Lung (tissue), 12 donors: ENCODE results near the gene FOXP1. TPM values are rescaled to one million over a fixed set of nuclear protein-coding genes. Genes with fewer than 3 reads are reported as not detected.

Source experiments
- ATAC-seq: fragments of 200-7000 bp; cut with Tn5 transposase; one replicate; pipeline ENCODE4 v1.9.1; 2020; ENCODE audit warnings: moderate number of reproducible peaks; ENCODE audit not compliant: insufficient read depth, low FRiP score
- DNase-seq, 3 donors: peaks; one replicate each; pipeline ENCODE4 v3.0.0-alpha.2; 2013 to 2017
- H3K27ac ChIP-seq, 2 donors: one replicate each; pipeline ENCODE4 v1.5.1; 2013; ENCODE audit warnings: mild to moderate bottlenecking in 2 of 2, moderate library complexity in 2 of 2, control low read depth in 1 of 2, inconsistent platforms in 1 of 2, low read depth in 1 of 2, low read length in 1 of 2
- H3K27me3 ChIP-seq, 3 donors: one replicate each; pipeline ENCODE4 v1.5.1; 2013; ENCODE audit warnings: low read length in 2 of 3; ENCODE audit not compliant: control insufficient read depth in 3 of 3, insufficient read depth in 3 of 3
- H3K36me3 ChIP-seq, 4 donors: one replicate each; pipeline ENCODE4 v1.5.1; 2013; ENCODE audit warnings: low read length in 4 of 4, mild to moderate bottlenecking in 1 of 4, moderate library complexity in 1 of 4; ENCODE audit not compliant: control insufficient read depth in 4 of 4, insufficient read depth in 4 of 4
- H3K4me1 ChIP-seq, 5 donors: one replicate each; pipeline ENCODE4 v1.5.1; 2013; ENCODE audit warnings: low read length in 5 of 5, mild to moderate bottlenecking in 2 of 5, moderate library complexity in 1 of 5; ENCODE audit not compliant: control insufficient read depth in 5 of 5, insufficient read depth in 5 of 5
- H3K4me3 ChIP-seq: one replicate; pipeline ENCODE4 v1.5.1; 2013; ENCODE audit warnings: mild to moderate bottlenecking, control low read depth, moderate library complexity
- H3K9ac ChIP-seq, 2 donors: one replicate each; pipeline ENCODE4 v1.5.1; 2013; ENCODE audit warnings: low read length in 2 of 2, control low read depth in 1 of 2; ENCODE audit not compliant: insufficient read depth in 1 of 2
- H3K9me3 ChIP-seq, 4 donors: one replicate each; pipeline ENCODE4 v1.5.1; 2013; ENCODE audit warnings: low read length in 3 of 4, mild to moderate bottlenecking in 1 of 4, moderate library complexity in 1 of 4; ENCODE audit not compliant: control insufficient read depth in 4 of 4, insufficient read depth in 3 of 4
- CTCF ChIP-seq: IDR thresholded peaks from 2 replicates; pipeline ENCODE4 v1.5.1; 2012; ENCODE audit warnings: mild to moderate bottlenecking; ENCODE audit errors: control extremely low read depth, extremely low read depth
- WGBS, 2 donors: extraction: QIAGEN DNeasy Blood & Tissue Kit; methylation state at CpG; one replicate each; pipeline ENCODE4 v1.1.7; 2013; 5-methylcytosine and 5-hydroxymethylcytosine counted together
- polyA plus RNA-seq, 2 donors: library from polyadenylated mRNA; stranded (reverse); fragments of 200-250 nt; gene quantifications; one replicate each; pipeline ENCODE4 v1.2.1, GENCODE V29; 2013
- total RNA-seq, 2 donors: library from RNA; depleted of rRNA in 1 of 2; stranded (reverse); fragments of >200 nt in 1 of 2; gene quantifications; one replicate each; pipeline ENCODE4 v1.2.1, GENCODE V29; 2014 to 2021
- donor health status: control.
- donor health status: control.
- donor health status: Bipolar disorder and iron deficiency.
- donor health status: healthy.
- donor health status: DM: yes; HTN: yes; CAD: no.

FOXP1 gene
- total and polyA plus RNA-seq, 4 donors, result 13.8 to 287 (median 73.9) TPM

GRCh38 chr3:71601811-71602210 lies 18.3 kb upstream of the FOXP1 start:
- peaks cover 0 to 8% (median 0%) of the 10 kb centered on the region in 5 donors for H3K4me1 ChIP-seq
- no peak overlapping the region for H3K4me3 ChIP-seq
- no peak overlapping the region for H3K9ac ChIP-seq
- no peak overlapping the region for H3K27ac ChIP-seq
- H3K36me3 ChIP-seq, result no peaks in the 10 kb centered on the region
- no peaks in the 10 kb centered on the region for H3K27me3 ChIP-seq
- DNase-seq, result no peak
- H3K9me3 ChIP-seq, result peaks cover 0 to 4% (median 1%) of the 10 kb centered on the region in 4 donors
- ATAC-seq, result no peak
- no peak for TF ChIP-seq CTCF
- WGBS, 2 donors, result 90 to 94% methylated on average over 5 of the region's 5 CpGs

GRCh38 chr3:71600646-71601288 lies 17.2 kb upstream of the FOXP1 start:
- 79 to 83% methylated on average over 3 of the region's 3 CpGs for WGBS, 2 donors
- Histone ChIP-seq H3K27me3 (no peaks in the 10 kb centered on the region), H3K4me3 (no peak overlapping the region), H3K9ac (no peak overlapping the region), H3K27ac (no peak overlapping the region), H3K9me3 (no peaks in the 10 kb centered on the region), H3K4me1 (peaks cover 0 to 8% (median 0%) of the 10 kb centered on the region in 5 donors), H3K36me3 (no peaks in the 10 kb centered on the region)
- DNase-seq, result peak in 2 of 3 donors; percentile 9 to 19
- TF ChIP-seq CTCF, result no peak
- no peak for ATAC-seq

- DNase-seq, result peak in 2 of 3 donors; percentile 59 to 62
- Histone ChIP-seq H3K27me3 (no peaks in the 10 kb centered on the region), H3K9ac (no peak overlapping the region), H3K4me1 (peaks cover 0 to 8% (median 0%) of the 10 kb centered on the region in 5 donors), H3K27ac (no peak overlapping the region), H3K9me3 (no peaks in the 10 kb centered on the region), H3K36me3 (no peaks in the 10 kb centered on the region), H3K4me3 (no peak overlapping the region)
- 81 to 88% methylated on average over 1 of the region's 1 CpG for WGBS, 2 donors
- no peak for ATAC-seq
- TF ChIP-seq CTCF, result no peak
Measured at GRCh38 chr3:71599416-71599815, 15.9 kb upstream of the FOXP1 start.

- Histone ChIP-seq H3K4me3 (no peak overlapping the region), H3K4me1 (peaks cover 0 to 8% (median 0%) of the 10 kb centered on the region in 5 donors), H3K27ac (no peak overlapping the region), H3K27me3 (no peaks in the 10 kb centered on the region), H3K9me3 (no peaks in the 10 kb centered on the region), H3K36me3 (no peaks in the 10 kb centered on the region), H3K9ac (no peak overlapping the region)
- no peak for TF ChIP-seq CTCF
- 85 to 92% methylated on average over 3 of the region's 3 CpGs for WGBS, 2 donors
- DNase-seq (no peak), ATAC-seq (no peak)
Measured at GRCh38 chr3:71598292-71598691, 14.8 kb upstream of the FOXP1 start.
